C4-2B (cell line): ENCODE measurements around the gene TAGLN.

Experiments used
- H3K27ac ChIP-seq: fragments of 450-650 bp; 2 replicates; pipeline ENCODE4 v1.5.1; 2017
- ZFX ChIP-seq: fragments of 450-650 bp; IDR thresholded peaks from 2 replicates; pipeline ENCODE4 v1.6.1; 2017
- TF ChIP-seq, protein P1 (sequence below): fragments of 450-650 bp; conservative IDR thresholded peaks from 2 replicates; pipeline ENCODE4 v1.5.1; 2017; ENCODE audit warnings: mild to moderate bottlenecking

The TAGLN gene

DNA sequence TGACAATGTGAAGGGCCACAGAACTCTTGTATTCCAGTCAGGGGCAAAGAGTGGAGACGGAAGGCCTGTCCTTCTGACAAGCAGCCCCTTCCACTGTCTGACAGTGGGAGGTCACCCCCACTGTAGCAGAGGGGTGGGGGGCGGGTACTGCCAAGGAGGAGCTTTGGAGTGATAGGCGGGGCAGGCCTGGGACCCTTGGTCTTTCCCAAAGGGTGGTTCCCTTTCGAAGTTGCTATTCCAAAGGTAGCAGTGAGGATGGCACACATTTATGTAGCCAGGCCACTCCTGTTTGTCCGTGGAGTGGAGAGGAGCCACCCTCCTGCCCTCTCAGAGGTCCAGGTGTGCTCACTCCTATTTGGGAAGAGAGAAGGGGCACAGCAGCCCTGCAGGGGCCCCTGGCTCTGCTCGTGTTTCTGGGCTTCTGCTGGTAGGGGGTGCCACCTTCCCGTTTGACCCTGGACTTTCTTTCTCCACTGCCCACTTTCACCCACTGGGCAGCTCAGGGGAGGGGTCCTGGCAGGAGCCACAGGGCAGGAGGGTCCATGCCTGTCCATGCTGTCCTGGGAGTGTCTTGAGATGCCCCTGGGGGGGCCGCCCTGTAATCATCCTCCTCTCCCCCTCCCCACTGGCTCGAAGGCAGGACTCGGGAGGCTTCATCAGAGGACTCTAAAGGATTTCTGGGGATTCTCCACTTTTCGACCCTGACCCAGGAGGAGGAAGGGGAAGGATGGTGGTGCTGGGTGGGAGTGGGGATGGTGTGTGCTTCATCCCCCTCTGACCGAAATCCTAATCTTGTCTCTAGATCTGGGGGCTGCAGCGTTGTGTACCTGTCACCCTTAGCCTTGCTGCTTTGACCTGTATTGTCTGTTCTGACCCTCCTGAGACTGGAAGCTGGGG is 994 bp downstream of the TAGLN start:
- no peak overlapping the region for H3K27ac ChIP-seq

DNA sequence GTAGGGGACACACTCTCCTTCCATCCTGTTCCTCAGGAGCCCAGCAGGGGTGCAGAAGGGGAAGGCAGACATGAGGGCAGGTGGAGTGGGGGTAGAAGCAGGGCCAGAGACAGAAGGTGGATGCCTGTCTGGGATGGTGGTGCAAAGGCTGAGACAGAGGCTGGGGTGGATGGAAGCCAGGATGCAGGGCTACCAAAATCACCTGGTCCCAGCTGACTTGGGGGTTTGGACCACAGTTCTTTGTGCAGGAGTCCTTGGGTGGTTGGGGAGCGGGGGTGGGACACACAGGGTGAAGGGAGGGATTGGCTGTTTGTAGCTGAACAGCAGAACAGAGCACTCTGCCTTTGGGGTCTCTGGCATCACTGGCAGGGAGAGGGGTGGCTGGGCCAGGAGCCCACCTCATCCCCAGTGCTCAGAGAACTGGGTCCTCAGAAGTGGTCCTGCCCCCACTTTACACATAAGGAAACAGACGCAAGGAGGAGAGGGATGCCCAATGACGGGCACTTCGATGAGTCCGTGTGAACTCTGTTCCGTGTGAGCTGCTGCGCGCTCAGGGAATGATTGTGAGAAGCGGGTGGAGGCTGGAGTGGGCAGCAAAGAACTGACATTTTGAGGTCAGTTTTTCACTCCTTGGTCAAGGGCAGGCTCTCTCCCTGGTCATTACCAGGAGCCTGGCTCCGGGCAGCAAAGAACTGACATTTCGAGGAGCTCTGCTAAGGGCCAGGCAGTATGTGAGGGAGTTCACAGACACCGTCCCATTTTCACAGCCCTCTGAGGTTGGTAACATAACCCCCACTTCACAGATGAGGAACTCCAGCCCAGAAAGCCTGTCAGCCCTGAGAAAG is 1.9 kb downstream of the TAGLN start:
- H3K27ac ChIP-seq, result no peak overlapping the region
- no peak for TF ChIP-seq ZFX
- TF ChIP-seq, protein P1, sequence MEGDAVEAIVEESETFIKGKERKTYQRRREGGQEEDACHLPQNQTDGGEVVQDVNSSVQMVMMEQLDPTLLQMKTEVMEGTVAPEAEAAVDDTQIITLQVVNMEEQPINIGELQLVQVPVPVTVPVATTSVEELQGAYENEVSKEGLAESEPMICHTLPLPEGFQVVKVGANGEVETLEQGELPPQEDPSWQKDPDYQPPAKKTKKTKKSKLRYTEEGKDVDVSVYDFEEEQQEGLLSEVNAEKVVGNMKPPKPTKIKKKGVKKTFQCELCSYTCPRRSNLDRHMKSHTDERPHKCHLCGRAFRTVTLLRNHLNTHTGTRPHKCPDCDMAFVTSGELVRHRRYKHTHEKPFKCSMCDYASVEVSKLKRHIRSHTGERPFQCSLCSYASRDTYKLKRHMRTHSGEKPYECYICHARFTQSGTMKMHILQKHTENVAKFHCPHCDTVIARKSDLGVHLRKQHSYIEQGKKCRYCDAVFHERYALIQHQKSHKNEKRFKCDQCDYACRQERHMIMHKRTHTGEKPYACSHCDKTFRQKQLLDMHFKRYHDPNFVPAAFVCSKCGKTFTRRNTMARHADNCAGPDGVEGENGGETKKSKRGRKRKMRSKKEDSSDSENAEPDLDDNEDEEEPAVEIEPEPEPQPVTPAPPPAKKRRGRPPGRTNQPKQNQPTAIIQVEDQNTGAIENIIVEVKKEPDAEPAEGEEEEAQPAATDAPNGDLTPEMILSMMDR, result no peak

More for the DNA sequence above, 994 bp downstream of the TAGLN start:
- TF ChIP-seq, protein P1, result no peak
- no peak for TF ChIP-seq ZFX

DNA sequence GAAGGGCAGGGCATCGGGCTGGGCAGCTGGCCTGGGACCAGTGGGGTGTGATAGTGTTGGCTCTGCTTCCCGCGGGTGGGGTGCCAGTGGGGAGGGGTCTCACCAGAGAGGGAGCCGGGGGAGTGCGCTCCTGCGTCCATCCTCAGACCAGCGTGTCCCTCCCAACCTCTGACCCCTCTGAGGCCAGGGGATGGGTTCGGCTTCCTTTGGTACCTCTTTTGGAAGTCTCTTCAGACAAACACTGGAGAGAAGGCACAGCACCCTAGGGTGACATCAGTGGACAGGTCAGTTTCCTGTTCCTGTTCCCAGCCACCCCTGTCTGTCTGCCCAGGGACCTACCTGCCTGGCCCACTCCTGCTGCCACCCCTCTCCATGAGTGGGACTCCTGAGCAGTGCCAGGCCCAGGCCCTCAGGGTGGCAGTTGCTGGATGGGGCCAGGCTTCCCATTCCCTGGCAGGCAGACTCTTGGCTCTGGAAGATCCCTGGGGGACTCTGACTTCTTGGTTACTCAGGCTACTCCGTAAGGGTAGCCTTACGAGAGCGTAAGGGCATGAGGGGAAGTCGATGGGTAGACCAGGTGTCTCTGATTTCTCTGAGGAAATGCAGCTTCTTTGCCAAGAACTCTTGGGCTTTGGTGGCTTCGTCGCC is 2.6 kb downstream of the TAGLN start:
- TF ChIP-seq, protein P1, result no peak
- TF ChIP-seq ZFX, result no peak
- no peak overlapping the region for H3K27ac ChIP-seq

DNA sequence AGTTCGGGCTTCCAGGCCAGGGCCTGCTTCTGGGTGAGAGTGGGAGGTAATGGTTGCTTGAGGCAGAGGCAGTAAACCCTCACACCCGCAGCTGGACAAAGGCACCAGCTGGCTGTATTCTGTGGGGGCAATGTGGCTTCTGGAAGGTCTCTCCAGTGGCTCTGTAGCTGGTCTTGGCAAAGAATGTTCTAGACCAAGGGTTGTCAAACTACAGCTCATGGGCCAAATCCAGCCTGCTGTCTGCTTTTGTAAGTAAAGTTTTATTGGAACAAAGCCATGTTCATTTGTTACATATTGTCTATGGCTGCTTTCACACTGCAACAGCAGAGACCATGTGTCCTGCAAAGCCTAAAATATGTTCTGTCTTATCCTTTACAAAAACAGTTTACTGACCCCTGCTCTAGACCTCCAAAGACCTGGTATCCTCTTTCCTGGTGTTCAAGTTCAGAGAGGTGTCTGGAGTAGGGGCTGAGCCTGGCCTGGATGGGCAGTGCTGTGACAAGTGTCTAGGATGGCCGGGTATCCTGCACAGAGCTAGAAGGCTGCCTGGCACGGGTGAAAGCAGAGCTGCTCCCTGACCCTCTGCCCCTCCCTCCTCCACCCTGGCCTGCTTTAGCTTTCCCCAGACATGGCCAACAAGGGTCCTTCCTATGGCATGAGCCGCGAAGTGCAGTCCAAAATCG is 3.4 kb downstream of the TAGLN start:
- no peak overlapping the region for H3K27ac ChIP-seq
- TF ChIP-seq, protein P1, result no peak
- TF ChIP-seq ZFX, result no peak

DNA sequence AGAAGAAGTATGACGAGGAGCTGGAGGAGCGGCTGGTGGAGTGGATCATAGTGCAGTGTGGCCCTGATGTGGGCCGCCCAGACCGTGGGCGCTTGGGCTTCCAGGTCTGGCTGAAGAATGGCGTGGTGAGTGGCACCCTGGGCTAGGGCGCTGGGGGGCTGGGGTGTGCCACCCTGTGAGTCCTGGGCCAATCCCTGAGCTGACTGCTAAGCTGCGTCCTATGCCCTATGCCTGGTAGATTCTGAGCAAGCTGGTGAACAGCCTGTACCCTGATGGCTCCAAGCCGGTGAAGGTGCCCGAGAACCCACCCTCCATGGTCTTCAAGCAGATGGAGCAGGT is 3.9 kb downstream of the TAGLN start:
- TF ChIP-seq, protein P1, result no peak
- no peak for TF ChIP-seq ZFX
- no peak overlapping the region for H3K27ac ChIP-seq

DNA sequence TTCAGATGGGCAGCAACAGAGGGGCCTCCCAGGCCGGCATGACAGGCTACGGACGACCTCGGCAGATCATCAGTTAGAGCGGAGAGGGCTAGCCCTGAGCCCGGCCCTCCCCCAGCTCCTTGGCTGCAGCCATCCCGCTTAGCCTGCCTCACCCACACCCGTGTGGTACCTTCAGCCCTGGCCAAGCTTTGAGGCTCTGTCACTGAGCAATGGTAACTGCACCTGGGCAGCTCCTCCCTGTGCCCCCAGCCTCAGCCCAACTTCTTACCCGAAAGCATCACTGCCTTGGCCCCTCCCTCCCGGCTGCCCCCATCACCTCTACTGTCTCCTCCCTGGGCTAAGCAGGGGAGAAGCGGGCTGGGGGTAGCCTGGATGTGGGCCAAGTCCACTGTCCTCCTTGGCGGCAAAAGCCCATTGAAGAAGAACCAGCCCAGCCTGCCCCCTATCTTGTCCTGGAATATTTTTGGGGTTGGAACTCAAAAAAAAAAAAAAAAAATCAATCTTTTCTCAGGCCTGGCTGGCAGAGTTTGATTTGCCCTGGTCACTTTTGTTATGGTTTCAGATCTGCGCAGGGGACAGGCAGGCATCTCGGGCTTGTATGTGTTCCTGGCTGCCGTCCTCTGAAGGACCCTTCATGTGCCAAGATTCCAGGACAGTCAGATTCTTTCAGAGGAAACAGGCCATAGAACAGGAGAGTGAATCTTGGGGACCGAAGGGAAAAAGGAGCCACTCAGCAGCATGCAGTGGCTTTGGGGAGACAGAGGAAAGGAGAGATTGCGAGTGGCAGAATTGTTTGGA is 5.3 kb downstream of the TAGLN start:
- H3K27ac ChIP-seq, result no peak overlapping the region
- TF ChIP-seq, protein P1, result no peak
- TF ChIP-seq ZFX, result no peak
